ENCODE measurements around the gene PCDH15. TPM values are rescaled to one million over a fixed set of nuclear protein-coding genes. Genes with fewer than 3 reads are reported as not detected.

Gene PCDH15
- total and polyA plus RNA-seq, 2 of the 4 experiments (the other 2 are of a cell fraction), result not detected

DNA sequence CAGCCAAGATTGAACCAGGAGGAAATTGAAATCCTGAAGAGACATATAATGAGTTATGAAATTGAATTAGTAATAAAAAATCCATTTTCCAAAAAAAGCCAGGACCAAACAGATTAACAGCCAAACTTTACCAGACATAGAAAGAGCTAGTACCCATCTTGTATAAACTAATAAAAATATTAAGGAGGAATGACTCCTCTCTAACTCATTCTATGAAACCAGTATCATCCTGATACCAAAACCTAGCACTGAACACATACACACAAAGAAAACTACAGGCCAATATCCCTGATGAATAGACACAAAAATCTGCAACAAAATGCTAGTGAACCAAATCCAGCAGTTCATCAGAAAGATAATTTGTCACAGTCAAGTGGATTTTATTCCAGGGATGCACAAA is 140.6 kb downstream of the PCDH15 start:
- Histone ChIP-seq H3K27me3 (ENCODE audit: control insufficient read depth, insufficient read depth, low read length) (no peaks in the 10 kb centered on the region), H3K4me3 (ENCODE audit: insufficient read depth, low read depth, low read length) (no peak overlapping the region), H3K36me3 (ENCODE audit: control insufficient read depth, insufficient read depth, low read length) (no peaks in the 10 kb centered on the region), H4K5ac (ENCODE audit: low read depth, low read length) (no peak overlapping the region), H3K4me2 (ENCODE audit: low read depth, low read length) (no peak overlapping the region), H2BK5ac (ENCODE audit: low read depth, low read length, poor library complexity, severe bottlenecking) (no peak overlapping the region), H2AK9ac (replicated peaks; ENCODE audit: low read depth, low read length, poor library complexity) (no peak overlapping the region), H2BK20ac (ENCODE audit: low read depth, low read length) (no peak overlapping the region), H3K9me3 (ENCODE audit: control insufficient read depth, insufficient read depth, low read length) (peaks cover 3% of the 10 kb centered on the region; the same call in 1 of the 2 replicates), H2BK120ac (ENCODE audit: low read depth, low read length) (no peak overlapping the region), H3K23ac (ENCODE audit: low read depth, low read length) (no peak overlapping the region), H3K9me1 (ENCODE audit: insufficient read depth, low read length) (no peaks in the 10 kb centered on the region), H3K56ac (ENCODE audit: extremely low read depth, insufficient read depth, low read length) (no peak overlapping the region), H3K14ac (replicated peaks; ENCODE audit: low read depth, low read length) (no peak overlapping the region), H2AFZ (replicated peaks; ENCODE audit: low read length, poor library complexity) (no peak overlapping the region), H4K91ac (ENCODE audit: insufficient read depth, low read depth, low read length) (no peak overlapping the region), H3K9ac (ENCODE audit: low read depth, low read length) (no peak overlapping the region), H3K27ac (ENCODE audit: insufficient read depth, low read length) (no peak overlapping the region), H4K20me1 (ENCODE audit: insufficient read depth, low read length) (no peaks in the 10 kb centered on the region), H3K79me1 (ENCODE audit: low read depth in 1 of 2, low read length in 2 of 2) (no peaks in the 10 kb centered on the region), H2BK15ac (ENCODE audit: low read depth, low read length) (no peak overlapping the region), H4K8ac (ENCODE audit: low read depth in 2 of 2, low read length in 2 of 2) (no peak overlapping the region), H3K18ac (ENCODE audit: low read depth, low read length) (no peak overlapping the region), H2AK5ac (ENCODE audit: low read depth, low read length) (no peak overlapping the region), H3K4me1 (ENCODE audit: control insufficient read depth, insufficient read depth, low read length) (no peaks in the 10 kb centered on the region), H3K4ac (ENCODE audit: low read depth, low read length) (no peak overlapping the region)
- BruUV-seq (replicated peaks), result no TSS peak
- POLR2A ChIA-PET (ENCODE audit: unreplicated experiment), result no interaction called here
- ATAC-seq (ENCODE audit: low read depth), result no peak
- intact Hi-C loops (cut with micrococcal nuclease), result no loop called here
- dilution Hi-C loops (cut with HindIII; ENCODE audit: low sequenced_read_pairs, unreplicated experiment), result no loop called here
- in situ Hi-C loops (cut with MboI; ENCODE audit: low sequenced_read_pairs), result no loop called here
- CTCF ChIA-PET, result no interaction called here
- DNase-seq, result no peak
- no peak for TF ChIP-seq RCOR1 (IDR thresholded peaks at IDR 0.05; ENCODE audit: insufficient replicate concordance, low read length)
- TF ChIP-seq FOS (IDR thresholded peaks at IDR 0.05; ENCODE audit: low read depth, low read length), result no peak
- no peak for TF ChIP-seq RAD21 (IDR thresholded peaks at IDR 0.05; ENCODE audit: low read length)
- TF ChIP-seq, protein P1, sequence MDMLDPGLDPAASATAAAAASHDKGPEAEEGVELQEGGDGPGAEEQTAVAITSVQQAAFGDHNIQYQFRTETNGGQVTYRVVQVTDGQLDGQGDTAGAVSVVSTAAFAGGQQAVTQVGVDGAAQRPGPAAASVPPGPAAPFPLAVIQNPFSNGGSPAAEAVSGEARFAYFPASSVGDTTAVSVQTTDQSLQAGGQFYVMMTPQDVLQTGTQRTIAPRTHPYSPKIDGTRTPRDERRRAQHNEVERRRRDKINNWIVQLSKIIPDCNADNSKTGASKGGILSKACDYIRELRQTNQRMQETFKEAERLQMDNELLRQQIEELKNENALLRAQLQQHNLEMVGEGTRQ (IDR thresholded peaks at IDR 0.05; ENCODE audit: low read depth, low read length), result no peak
- no peak for TF ChIP-seq CHD1 (IDR thresholded peaks at IDR 0.05; ENCODE audit: low read depth, low read length)
- TF ChIP-seq BHLHE40 (IDR thresholded peaks at IDR 0.05; ENCODE audit: low read depth, low read length), result no peak
- no peak for TF ChIP-seq MXI1 (IDR thresholded peaks at IDR 0.05; ENCODE audit: borderline replicate concordance, low read depth, low read length)
- TF ChIP-seq RFX5 (IDR thresholded peaks at IDR 0.05; ENCODE audit: low read depth, low read length), result no peak
- TF ChIP-seq MAZ (IDR thresholded peaks at IDR 0.05; ENCODE audit: borderline replicate concordance, low read depth, low read length), result no peak
- no peak for TF ChIP-seq NFE2L2 (IDR thresholded peaks at IDR 0.05; ENCODE audit: low read depth, low read length)
- TF ChIP-seq POLR2A (IDR thresholded peaks at IDR 0.05; ENCODE audit: low read depth, low read length), result no peak
- TF ChIP-seq CEBPB (IDR thresholded peaks at IDR 0.05; ENCODE audit: low read depth, low read length), result no peak
- TF ChIP-seq, protein P2, sequence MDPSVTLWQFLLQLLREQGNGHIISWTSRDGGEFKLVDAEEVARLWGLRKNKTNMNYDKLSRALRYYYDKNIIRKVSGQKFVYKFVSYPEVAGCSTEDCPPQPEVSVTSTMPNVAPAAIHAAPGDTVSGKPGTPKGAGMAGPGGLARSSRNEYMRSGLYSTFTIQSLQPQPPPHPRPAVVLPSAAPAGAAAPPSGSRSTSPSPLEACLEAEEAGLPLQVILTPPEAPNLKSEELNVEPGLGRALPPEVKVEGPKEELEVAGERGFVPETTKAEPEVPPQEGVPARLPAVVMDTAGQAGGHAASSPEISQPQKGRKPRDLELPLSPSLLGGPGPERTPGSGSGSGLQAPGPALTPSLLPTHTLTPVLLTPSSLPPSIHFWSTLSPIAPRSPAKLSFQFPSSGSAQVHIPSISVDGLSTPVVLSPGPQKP (IDR thresholded peaks at IDR 0.05; ENCODE audit: borderline replicate concordance, low read depth, low read length), result no peak
- no peak for TF ChIP-seq MAFK (IDR thresholded peaks at IDR 0.05; ENCODE audit: low read depth, low read length)
- TF ChIP-seq, protein P3, sequence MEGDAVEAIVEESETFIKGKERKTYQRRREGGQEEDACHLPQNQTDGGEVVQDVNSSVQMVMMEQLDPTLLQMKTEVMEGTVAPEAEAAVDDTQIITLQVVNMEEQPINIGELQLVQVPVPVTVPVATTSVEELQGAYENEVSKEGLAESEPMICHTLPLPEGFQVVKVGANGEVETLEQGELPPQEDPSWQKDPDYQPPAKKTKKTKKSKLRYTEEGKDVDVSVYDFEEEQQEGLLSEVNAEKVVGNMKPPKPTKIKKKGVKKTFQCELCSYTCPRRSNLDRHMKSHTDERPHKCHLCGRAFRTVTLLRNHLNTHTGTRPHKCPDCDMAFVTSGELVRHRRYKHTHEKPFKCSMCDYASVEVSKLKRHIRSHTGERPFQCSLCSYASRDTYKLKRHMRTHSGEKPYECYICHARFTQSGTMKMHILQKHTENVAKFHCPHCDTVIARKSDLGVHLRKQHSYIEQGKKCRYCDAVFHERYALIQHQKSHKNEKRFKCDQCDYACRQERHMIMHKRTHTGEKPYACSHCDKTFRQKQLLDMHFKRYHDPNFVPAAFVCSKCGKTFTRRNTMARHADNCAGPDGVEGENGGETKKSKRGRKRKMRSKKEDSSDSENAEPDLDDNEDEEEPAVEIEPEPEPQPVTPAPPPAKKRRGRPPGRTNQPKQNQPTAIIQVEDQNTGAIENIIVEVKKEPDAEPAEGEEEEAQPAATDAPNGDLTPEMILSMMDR (conservative IDR thresholded peaks at IDR 0.05; ENCODE audit: low read depth, low read length), result no peak
- no peak for TF ChIP-seq SMC3 (IDR thresholded peaks at IDR 0.05; ENCODE audit: low read depth, low read length)

Measured in IMR-90 (cell line).